ENCODE data around the gene PDE4D. TPM values are rescaled to one million over a fixed set of nuclear protein-coding genes. Genes with fewer than 3 reads are reported as not detected.

PDE4D gene
- total and polyA plus RNA-seq, 4 donors = 12.8 to 167 (median 44.5) TPM

- no peak overlapping the region for H3K4me3 ChIP-seq
- no peaks in the 10 kb centered on the region for H3K9me3 ChIP-seq (ENCODE audit: control insufficient read depth in 4 of 4, insufficient read depth in 3 of 4, low read length in 3 of 4)
- H3K4me1 ChIP-seq (ENCODE audit: control insufficient read depth in 5 of 5, insufficient read depth in 5 of 5, low read length in 5 of 5) = peaks cover 0 to 40% (median 6%) of the 10 kb centered on the region in 5 donors
- ATAC-seq (ENCODE audit: insufficient read depth, low FRiP score) (no peak), DNase-seq (peak; percentile 80 to 92 (median 81))
- H3K9ac ChIP-seq (ENCODE audit: insufficient read depth in 1 of 2, low read length in 2 of 2) = no peak overlapping the region
- no peak overlapping the region for H3K27ac ChIP-seq (ENCODE audit: low read depth in 1 of 2, low read length in 1 of 2)
- no peak for TF ChIP-seq CTCF (IDR thresholded peaks at IDR 0.05; ENCODE audit: control extremely low read depth, extremely low read depth)
- H3K27me3 ChIP-seq (ENCODE audit: control insufficient read depth in 3 of 3, insufficient read depth in 3 of 3, low read length in 2 of 3) = no peaks in the 10 kb centered on the region
- no peaks in the 10 kb centered on the region for H3K36me3 ChIP-seq (ENCODE audit: control insufficient read depth in 4 of 4, insufficient read depth in 4 of 4, low read length in 4 of 4)
- 43 to 47% methylated on average over 1 of the region's 1 CpG for WGBS, 2 donors
Measured at GRCh38 chr5:59829386-59829785, 64.1 kb downstream of the PDE4D start.

GRCh38 chr5:59828623-59829022 is 64.9 kb downstream of the PDE4D start:
- ATAC-seq (ENCODE audit: insufficient read depth, low FRiP score) = no peak
- WGBS, 2 donors = 86 to 92% methylated on average over 3 of the region's 3 CpGs
- Histone ChIP-seq H3K36me3 (ENCODE audit: control insufficient read depth in 4 of 4, insufficient read depth in 4 of 4, low read length in 4 of 4) (no peaks in the 10 kb centered on the region), H3K27me3 (ENCODE audit: control insufficient read depth in 3 of 3, insufficient read depth in 3 of 3, low read length in 2 of 3) (no peaks in the 10 kb centered on the region), H3K4me3 (no peak overlapping the region), H3K27ac (ENCODE audit: low read depth in 1 of 2, low read length in 1 of 2) (no peak overlapping the region), H3K4me1 (ENCODE audit: control insufficient read depth in 5 of 5, insufficient read depth in 5 of 5, low read length in 5 of 5) (peaks cover 0 to 40% (median 6%) of the 10 kb centered on the region in 5 donors), H3K9ac (ENCODE audit: insufficient read depth in 1 of 2, low read length in 2 of 2) (no peak overlapping the region), H3K9me3 (ENCODE audit: control insufficient read depth in 4 of 4, insufficient read depth in 3 of 4, low read length in 3 of 4) (no peaks in the 10 kb centered on the region)
- no peak for TF ChIP-seq CTCF (IDR thresholded peaks at IDR 0.05; ENCODE audit: control extremely low read depth, extremely low read depth)
- DNase-seq = no peak

GRCh38 chr5:59826996-59827395 is 66.5 kb downstream of the PDE4D start:
- H3K27me3 ChIP-seq (ENCODE audit: control insufficient read depth in 3 of 3, insufficient read depth in 3 of 3, low read length in 2 of 3) = no peaks in the 10 kb centered on the region
- no peaks in the 10 kb centered on the region for H3K36me3 ChIP-seq (ENCODE audit: control insufficient read depth in 4 of 4, insufficient read depth in 4 of 4, low read length in 4 of 4)
- H3K4me1 ChIP-seq (ENCODE audit: control insufficient read depth in 5 of 5, insufficient read depth in 5 of 5, low read length in 5 of 5) = peaks cover 0 to 40% (median 0%) of the 10 kb centered on the region in 5 donors
- TF ChIP-seq CTCF (IDR thresholded peaks at IDR 0.05; ENCODE audit: control extremely low read depth, extremely low read depth) = no peak
- no peak overlapping the region for H3K9ac ChIP-seq (ENCODE audit: insufficient read depth in 1 of 2, low read length in 2 of 2)
- no peaks in the 10 kb centered on the region for H3K9me3 ChIP-seq (ENCODE audit: control insufficient read depth in 4 of 4, insufficient read depth in 3 of 4, low read length in 3 of 4)
- DNase-seq (peak in 1 of 3 donors; percentile 32), ATAC-seq (ENCODE audit: insufficient read depth, low FRiP score) (no peak)
- no peak overlapping the region for H3K27ac ChIP-seq (ENCODE audit: low read depth in 1 of 2, low read length in 1 of 2)
- H3K4me3 ChIP-seq = no peak overlapping the region
- WGBS, 2 donors = 78 to 88% methylated on average over 1 of the region's 1 CpG

- Histone ChIP-seq H3K9ac (ENCODE audit: insufficient read depth in 1 of 2, low read length in 2 of 2) (no peak overlapping the region), H3K9me3 (ENCODE audit: control insufficient read depth in 4 of 4, insufficient read depth in 3 of 4, low read length in 3 of 4) (no peaks in the 10 kb centered on the region), H3K4me1 (ENCODE audit: control insufficient read depth in 5 of 5, insufficient read depth in 5 of 5, low read length in 5 of 5) (peaks cover 0 to 12% (median 0%) of the 10 kb centered on the region in 5 donors), H3K27ac (ENCODE audit: low read depth in 1 of 2, low read length in 1 of 2) (no peak overlapping the region), H3K27me3 (ENCODE audit: control insufficient read depth in 3 of 3, insufficient read depth in 3 of 3, low read length in 2 of 3) (no peaks in the 10 kb centered on the region), H3K4me3 (no peak overlapping the region), H3K36me3 (ENCODE audit: control insufficient read depth in 4 of 4, insufficient read depth in 4 of 4, low read length in 4 of 4) (no peaks in the 10 kb centered on the region)
- TF ChIP-seq CTCF (IDR thresholded peaks at IDR 0.05; ENCODE audit: control extremely low read depth, extremely low read depth) = no peak
- DNase-seq (no peak), ATAC-seq (ENCODE audit: insufficient read depth, low FRiP score) (no peak)
- 75 to 90% methylated on average over 2 of the region's 2 CpGs for WGBS, 2 donors
Measured at GRCh38 chr5:59823420-59823819, 70.1 kb downstream of the PDE4D start.

Measured in lung (tissue), 12 donors.